COLO668 (cell line): ENCODE data around the gene ACCS.
A peak's percentile ranks its signal among the peaks of the same experiment; 100 is the strongest.

Experiments used
- DNase-seq: peaks from one replicate; lab custom pipeline; 2025; ENCODE audit not compliant: unreplicated experiment; lab: John Stamatoyannopoulos, UW

The ACCS gene

GRCh38 chr11:44065841-44066731 is at the start of gene ACCS:
TSS of gene ACCS (plus strand) at chr11:44066270. CDS start at chr11:44067628, 1,358 bp downstream.
- DNase-seq, result peak; percentile 98

- DNase-seq, result no peak
These were observed 49.3 kb upstream of the ACCS start for GRCh38 chr11:44016546-44017442.

- no peak for DNase-seq
These were observed 48.5 kb upstream of the ACCS start for GRCh38 chr11:44017443-44018126.

- no peak for DNase-seq
These were observed 47.9 kb upstream of the ACCS start for GRCh38 chr11:44018127-44018521.

- no peak for DNase-seq
These were observed 47.2 kb upstream of the ACCS start for GRCh38 chr11:44018829-44019228.

GRCh38 chr11:44024977-44025376 is 41.1 kb upstream of the ACCS start:
- no peak for DNase-seq

- DNase-seq, result no peak
These were observed 40.3 kb upstream of the ACCS start for GRCh38 chr11:44025727-44026126.

- DNase-seq, result no peak
These were observed 37.7 kb upstream of the ACCS start for GRCh38 chr11:44028401-44028800.

- DNase-seq, result no peak
These were observed 37.1 kb upstream of the ACCS start for GRCh38 chr11:44028816-44029506.

- no peak for DNase-seq
These were observed 36.6 kb upstream of the ACCS start for GRCh38 chr11:44029507-44029845.

GRCh38 chr11:44029977-44030911 is 35.8 kb upstream of the ACCS start:
- no peak for DNase-seq

GRCh38 chr11:44030996-44031395 is 35.1 kb upstream of the ACCS start:
- DNase-seq, result no peak

GRCh38 chr11:44031549-44031948 is 34.5 kb upstream of the ACCS start:
- no peak for DNase-seq

GRCh38 chr11:44032299-44033085 is 33.6 kb upstream of the ACCS start:
- no peak for DNase-seq

- no peak for DNase-seq
These were observed 32.6 kb upstream of the ACCS start for GRCh38 chr11:44033411-44033850.

- no peak for DNase-seq
These were observed 32.2 kb upstream of the ACCS start for GRCh38 chr11:44033856-44034255.

- DNase-seq, result no peak
These were observed 31.4 kb upstream of the ACCS start for GRCh38 chr11:44034639-44035038.

- peak; percentile 54 for DNase-seq
These were observed 29.0 kb upstream of the ACCS start for GRCh38 chr11:44036811-44037657.
